Effector CD8-positive, alpha-beta T cell (primary cell): Measurements from ENCODE around the gene PACRG.

ENCODE experiments used
- DNase-seq: peaks from one replicate; lab custom pipeline; 2025; lab: John Stamatoyannopoulos, UW

PACRG gene

DNA sequence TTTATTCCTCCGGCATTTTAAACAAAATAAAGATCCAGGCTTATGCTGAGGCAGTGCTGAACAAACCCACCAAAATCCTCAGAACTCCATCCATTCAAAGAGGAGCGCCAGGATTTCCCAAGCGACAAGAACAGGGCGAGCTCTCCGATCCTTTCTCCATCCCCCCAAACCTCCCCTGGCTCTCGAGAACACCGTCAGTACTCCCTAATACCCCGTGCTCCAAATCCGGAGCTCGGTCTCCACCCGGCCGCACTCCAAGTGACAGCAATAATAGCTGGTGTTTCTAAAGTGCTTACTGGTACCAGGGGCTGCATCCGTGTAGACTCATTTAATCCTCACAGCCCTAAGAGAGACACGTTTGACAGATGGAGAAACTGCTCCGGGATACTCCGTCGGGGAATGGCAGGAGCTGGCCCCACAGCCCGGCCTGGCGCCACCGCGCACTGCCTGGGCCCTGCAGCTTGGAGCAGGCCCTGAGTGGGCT is 409.7 kb downstream of the PACRG start:
- DNase-seq = no peak

DNA sequence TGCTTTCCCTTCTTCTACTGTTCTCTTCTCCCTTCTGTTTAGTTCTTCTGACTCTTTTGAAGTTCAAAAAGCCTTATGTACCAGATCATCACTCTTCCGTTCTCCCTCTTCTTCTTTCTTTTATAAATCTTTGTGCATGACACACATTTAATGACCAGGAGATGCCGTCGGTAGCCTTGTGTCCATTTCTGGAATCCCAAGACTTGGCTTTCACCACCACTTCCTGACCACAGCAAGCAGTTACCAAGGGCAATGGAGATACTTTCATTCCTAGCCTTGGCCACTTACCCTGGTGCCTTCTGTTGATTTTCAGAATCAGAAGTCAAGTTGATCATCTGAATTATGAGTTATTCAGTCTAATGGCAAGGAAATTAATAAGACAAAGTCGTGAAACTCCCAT is 418.3 kb downstream of the PACRG start:
- DNase-seq = no peak

DNA sequence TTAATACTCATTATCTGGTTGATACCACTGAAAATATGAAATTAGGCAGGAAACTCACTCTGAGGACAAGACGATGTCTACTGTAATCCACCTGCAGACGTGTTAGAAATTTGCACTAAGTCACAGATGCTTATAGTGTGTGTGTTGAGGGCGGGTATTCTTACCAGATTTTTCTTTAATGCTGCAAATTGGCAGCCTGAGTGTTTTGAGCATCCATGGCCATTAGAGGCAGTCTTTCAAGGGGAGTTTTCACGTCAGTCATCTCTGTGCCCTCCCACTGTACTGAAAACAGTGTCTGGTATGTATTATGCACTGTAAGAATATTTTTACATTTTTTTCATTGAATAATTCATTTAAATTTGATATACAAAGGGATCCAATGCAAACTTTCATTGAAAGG is 420.2 kb downstream of the PACRG start:
- DNase-seq = no peak

DNA sequence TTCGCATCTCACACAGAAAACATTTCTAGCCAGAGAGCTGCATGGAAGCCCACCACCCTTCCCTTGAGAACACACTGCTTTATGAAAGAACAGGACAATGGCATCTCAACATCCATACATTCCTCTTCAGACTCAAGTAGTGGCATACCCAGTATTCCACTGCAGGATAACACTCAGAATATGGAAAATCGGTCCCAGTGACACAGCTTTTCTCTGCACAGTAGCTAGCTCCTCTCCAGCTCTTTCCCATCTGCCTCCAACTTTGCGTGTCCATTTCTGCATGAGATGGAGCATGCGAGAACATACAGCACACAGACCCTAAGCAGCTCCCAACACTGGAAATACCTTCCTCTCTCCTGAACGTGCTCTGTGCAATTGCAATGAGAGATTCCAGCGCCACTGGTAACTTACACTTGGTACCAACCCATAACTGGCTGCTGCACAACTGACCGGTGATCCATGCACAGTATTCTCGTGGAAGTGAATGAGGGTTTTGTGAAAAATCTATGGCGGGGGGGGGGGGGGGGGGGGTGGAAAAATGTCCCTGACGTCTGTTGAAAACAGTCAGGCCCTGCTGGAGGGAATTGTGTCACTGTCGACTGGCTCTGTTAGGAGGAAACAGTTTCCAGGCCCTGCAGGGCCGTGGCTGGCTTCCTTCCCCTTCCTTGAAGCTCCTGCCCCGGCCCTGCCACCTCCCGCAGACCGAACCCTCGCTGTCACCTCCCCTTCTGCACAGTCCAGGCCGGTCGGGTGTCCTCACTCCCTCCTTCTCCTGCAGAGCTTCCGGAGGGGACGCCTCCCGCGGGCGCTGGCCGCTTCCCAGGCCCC is 420.9 kb downstream of the PACRG start:
- DNase-seq = no peak

DNA sequence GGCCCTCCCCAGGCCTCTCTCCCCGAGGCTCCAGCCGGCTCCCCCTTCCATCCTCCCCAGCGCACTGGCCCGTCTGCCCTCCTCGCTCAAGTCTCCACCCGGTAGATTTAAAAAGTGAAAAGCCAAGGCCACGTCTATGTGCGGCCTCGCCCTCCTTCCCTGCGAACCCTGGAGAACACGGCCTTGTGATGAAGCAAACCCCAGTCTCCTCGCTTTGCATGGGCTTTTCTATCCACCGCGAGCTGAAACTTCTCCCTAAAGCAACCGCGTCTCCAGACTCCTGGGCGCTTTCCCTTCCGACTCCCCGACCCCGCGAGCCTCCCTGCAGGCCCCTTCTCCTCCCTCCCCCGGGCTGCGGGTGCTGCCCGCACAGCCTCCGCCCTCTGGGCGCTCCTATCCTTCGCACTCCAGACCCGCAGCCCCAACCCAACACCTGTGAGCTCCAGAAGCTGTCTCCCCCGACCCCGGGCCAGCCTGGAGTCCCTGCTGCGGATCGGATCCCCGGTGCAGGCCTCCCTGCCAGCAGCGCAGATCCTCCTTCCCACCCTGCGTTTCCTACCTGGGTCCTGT is 421.6 kb downstream of the PACRG start:
- no peak for DNase-seq

DNA sequence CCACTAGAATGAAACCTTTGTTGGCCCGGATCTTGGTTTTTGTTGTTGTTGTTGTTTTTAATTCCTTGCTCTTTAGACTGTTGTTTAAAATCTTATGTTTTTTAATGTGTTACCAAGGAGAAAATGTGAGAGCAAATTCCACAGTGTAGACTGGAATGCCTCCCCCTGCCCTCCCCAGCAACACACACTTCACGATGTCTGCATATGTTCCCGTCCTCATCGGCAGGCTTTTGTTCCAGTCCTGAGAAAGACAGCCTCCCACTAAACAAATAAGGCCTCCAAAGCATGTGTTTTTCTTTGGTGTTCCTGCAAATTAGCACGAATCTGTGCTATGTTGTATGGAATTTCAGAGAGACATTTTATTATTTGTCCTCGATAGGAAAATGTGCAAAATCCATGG is 423.4 kb downstream of the PACRG start:
- DNase-seq = no peak

DNA sequence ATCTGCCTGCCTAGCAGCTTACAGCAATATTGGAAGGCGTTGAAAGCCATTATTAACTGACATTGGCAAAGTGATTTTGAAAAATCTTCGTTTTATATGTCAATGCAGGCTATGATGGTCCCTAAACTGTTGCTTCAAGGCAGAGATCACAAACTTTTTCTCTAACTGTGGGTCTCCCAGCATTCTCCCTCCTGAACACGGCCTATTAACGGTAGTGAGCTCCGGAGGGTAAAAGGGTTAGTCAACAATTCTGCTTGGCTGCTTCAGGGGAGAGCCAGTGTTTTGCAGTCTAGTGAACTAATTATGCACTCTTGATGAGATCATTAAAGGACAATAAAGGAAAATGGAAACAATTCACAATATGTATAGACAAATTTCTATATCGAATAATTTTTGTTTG is 424.9 kb downstream of the PACRG start:
- DNase-seq = no peak

DNA sequence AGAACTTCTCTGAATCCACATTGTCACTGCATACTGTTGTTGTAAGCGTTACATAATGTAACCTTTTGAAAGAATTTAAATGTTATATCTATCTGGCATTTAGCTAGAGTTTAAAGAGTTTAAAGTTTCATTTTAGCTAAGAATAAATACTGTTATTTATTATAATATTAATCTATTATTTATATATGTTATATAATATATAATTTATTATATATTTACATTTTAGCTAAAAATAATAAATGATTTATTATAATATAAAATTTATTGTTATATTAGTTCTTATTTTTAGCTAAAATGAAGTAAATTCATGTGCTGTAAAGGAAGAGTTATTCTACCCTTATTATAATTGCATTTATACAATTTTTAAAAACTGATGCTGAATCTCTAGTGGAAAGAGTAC is 431.3 kb downstream of the PACRG start:
- no peak for DNase-seq

DNA sequence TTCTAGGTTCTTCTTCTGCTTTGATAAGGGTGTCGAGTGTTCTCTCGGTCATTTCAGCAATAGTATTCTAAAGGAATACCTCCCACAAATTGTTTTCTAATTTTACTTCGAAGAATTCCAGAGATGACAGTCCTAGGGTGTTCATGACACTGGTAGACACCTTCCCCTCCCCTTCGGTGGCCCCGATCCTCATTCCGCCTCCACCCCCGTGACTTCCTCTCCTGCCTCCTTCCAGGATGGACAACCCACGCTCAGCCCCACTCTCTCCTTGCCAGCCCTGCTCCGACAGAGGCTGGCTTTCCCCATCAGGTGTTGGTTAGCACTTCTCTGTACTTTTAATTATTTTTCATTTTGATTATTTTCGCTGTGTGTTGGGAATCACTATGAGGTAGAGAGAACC is 431.9 kb downstream of the PACRG start:
- DNase-seq = no peak

DNA sequence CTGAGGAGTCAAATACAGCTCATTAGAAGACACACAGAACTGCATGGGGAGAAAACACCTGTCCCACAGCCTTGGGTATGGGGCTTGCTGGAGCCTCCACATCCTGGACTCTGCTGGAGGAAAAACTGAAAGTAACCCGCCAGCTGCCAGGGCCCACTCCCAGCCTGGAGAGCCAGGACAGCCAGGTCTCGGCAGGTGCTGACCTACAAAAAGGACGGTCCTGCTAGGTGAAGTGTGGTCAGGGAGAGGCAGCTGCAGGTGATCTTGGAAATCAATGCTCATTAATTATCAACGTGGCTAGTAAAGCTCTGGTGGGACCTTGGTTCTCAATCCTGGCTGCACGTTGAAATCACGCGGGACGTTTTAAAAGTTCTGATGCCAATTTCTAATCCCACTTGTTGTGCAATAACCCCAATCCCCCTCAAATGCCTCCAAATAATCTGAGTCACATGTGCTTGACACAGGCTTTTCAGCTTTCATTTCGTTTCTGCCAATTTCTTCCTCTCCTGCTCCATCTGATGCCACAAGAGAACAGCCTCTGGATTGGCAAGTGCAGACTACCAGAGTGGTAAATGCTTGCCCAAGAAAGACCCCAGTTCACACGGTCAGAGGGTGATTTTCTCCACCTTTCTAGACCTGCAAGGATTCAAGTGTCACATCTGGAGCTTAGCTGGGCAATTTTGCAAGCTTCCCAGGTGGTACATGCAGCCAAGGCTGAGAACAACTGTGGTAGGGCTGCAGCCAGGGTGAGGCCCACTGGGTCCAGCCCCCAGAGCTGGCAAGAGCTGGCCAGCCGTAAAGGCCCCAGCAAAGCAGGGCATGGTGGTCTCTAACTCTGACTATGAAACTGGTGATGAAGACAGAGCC is 434.5 kb downstream of the PACRG start:
- DNase-seq = no peak

DNA sequence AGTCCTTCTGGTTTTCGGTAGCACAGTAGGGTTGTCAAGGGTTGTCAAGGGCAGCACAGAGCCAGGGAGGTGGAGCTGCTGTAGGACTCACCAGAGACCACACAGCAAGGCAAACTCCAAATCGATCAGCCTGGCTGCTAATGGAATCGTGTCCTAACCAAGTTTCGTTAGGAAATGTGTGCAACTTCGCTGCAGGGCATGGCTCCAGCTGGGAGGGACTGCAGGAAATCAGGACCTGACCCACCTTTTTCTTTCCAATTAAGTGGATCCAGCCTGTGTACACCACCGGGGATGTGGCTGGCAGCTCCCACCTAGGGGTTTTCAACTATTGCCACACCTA is 435.1 kb downstream of the PACRG start:
- no peak for DNase-seq

DNA sequence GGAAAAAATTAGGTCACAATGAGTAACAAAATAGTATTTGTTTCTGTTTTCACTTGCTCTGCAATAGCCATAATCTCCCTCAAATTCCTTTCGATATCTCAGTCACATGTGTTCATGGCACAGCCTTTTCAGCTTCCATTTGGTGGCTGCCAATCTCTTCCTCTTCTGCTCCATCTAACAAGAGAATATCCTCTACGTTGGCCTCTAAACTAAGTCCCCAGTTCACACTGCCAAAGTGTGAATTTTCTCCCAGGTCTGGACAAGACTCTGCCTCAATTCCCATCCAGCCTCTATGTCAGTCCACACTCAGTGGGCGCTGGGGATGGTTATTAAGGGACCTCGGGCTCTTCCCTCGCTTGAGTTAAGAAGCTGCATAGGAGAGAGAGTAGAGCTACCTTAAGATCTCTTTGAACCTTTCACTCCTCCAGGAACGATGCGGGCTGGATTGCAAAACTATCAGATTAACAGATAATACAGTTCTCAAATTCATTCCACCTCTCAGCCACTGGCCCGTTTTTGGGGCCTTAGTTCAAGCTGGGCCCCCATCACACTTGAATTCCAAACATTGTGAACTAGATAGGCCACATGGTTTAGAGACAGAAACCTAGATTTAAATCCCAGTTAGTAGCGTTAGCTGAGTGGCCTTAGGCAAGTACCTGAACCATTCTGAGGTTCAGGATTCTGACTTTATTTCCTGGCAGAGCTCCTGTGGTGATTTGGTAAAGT is 436.6 kb downstream of the PACRG start:
- DNase-seq = no peak

DNA sequence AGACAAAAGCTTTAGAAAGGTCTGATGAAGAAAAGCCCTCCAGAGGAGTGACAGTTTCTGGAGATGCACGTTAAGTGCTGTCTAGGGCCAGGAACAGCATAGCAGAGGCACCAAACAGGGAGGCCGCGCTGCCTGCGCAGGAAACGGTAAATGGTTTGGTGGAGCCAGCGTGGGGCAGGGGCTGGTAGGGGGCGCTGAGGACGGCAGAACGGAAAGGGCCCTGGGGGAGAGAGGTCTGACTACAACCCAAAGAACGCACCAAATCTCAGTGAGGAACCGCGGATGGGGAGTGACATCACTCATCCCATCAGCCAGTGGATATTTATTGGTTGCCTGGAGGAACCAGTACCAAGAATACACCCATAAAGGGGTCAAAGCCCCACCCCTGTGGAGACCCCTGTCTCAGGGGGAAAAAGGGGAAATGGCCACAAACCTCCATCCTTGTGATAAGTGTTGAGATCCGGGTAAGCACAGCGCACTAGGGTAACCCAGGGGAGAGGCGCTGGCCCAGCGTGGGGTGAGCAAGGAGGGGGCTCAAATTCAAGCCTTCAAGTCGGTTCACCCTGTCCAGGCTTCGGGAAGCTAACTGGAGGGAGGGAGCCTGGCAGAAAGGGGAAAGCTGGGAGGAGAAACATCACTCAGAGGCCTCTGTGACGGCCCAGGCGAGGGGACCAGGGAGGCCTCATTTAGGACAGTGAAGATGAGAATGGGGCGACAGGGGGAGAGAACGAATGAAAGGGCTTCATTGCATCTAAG is 437.6 kb downstream of the PACRG start:
- DNase-seq = no peak

DNA sequence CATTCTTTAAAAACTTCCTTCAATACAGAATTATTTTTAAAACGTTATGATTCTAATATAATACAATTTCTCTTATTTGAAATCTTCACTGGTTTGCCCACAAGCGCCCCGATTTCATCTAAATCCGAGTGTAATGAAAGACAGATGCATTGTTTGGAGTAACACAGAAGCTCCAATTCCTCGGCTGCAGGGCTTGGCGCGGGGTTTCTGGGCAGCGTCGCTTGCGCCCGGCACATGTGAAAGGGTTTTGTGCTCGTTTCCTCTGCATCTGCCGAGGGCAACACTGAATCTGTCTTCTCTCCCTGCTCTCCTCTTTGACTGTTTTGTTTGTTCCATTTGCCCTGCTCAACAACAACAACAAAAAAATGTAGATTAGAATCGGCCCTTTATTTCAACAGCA is 438.1 kb downstream of the PACRG start:
- no peak for DNase-seq

DNA sequence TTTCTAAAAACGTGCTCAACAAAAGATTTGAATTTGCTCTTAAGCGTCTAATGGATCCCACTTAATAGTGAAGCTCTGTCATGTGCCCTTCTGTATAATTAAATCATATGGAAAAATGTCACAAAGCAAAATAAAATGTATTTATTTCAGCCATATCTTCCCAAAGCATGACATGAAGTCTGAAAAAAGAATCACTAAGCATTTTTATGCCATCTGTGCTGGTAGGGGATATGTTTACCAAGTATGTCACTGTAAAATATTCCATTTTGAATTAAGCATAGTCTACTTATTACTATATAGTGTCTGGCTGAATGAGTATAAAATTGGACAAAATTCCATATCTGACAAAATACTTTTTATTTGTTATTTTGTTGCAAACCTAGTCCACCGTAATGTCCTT is 438.7 kb downstream of the PACRG start:
- DNase-seq = no peak

DNA sequence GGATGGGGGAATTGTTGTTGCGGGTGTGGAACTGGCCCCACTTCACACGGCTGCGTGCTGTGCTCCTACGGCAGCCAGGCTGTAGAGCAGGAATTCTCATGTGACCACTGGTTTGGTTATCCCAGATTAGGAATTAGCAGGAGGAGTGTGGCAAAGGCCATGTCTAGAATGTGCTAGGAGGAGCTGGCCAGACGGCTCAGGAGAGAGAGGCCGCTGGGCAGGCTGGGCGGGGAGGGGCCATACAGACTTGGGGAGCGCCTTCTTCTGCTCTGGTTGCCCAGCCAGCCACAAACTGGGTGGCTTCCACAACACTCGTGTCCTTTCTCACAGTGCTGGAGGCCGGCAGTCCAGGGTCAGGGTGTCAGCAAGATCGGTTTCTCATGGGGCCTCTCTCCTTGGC is 441.7 kb downstream of the PACRG start:
- DNase-seq = no peak

DNA sequence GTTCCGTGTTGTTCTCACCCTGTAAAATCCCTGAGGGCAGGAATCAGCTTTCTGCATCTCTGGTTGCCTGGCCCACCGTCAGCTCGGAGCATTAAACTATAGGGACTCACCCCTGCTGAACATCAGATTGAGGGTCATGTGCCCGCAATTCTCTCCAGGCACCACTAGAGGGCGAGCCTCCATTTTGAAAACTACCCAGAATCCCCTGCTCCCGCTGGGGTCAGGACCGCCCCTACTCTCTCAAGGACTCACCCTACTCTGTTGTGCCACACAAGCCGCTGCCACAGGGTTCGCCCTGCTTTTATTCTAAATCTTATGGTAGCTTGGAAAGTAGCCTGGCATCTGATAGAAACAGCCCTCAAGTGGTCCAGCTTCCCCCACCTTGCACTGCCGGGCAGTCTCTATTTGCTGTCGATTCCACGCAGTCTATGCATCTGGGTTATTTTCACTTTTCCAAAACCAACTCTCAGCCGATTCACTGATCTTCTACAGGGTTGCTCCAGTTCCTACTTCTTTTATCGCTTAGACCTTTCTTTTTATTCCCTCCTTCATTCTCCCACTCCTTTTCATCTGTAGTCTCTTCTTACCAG is 442.6 kb downstream of the PACRG start:
- DNase-seq = no peak

DNA sequence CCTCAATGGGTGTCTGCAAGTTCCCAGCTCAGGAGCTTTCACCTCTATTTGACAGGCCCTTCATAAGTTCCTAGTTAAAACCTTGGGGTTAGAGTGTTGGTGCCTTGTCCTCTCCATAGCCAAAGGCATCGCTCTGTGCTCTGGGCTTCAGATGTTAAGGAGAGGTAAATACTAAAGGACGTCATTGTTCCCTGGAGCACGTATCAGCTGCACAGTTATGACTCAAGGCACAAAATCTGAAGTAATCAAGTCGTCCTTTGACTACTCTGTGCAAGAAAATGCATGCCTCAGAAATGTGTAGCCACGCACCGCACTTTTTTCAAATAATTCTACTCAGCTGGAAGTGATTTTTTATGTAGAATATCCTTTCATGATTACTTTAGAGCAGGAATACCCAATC is 446.0 kb downstream of the PACRG start:
- DNase-seq = no peak

DNA sequence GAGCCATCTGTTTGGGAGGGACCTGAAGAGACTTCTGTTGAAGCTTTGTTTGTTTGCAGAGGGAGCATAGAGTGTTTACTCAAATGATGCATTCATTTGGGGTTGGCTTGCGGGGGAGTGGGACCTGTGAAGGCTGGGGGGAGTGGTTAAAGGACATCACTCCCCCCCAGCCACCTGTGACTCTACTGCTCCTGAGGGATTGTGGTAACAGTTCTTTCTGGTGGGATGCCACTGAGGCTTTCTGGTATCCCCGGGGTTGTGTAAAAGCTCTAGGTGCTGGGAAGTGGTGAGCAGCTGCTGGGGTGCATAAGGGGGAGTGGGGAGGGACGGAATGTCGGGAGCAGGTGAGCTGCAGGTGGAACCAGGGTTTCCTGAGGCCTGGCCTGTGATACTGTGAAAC is 447.5 kb downstream of the PACRG start:
- DNase-seq = no peak

DNA sequence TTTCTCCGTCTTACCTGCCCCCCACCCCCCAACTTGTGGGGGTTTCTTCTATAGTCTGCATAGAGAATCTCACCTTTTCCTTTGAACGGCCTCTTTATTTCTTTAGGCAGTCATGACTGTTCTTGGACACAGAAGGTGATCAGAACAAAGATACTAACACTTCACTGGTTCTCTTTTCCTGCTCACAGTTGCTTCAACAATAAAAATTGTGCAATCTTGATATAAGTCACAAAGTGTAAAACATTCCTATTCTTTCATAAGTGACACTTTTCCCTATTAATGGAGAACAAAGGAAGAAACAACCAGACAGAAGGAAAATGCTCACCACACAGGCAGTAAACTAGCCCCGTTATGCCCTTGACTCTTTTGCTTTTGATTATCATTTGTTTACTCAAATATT is 448.3 kb downstream of the PACRG start:
- no peak for DNase-seq

DNA sequence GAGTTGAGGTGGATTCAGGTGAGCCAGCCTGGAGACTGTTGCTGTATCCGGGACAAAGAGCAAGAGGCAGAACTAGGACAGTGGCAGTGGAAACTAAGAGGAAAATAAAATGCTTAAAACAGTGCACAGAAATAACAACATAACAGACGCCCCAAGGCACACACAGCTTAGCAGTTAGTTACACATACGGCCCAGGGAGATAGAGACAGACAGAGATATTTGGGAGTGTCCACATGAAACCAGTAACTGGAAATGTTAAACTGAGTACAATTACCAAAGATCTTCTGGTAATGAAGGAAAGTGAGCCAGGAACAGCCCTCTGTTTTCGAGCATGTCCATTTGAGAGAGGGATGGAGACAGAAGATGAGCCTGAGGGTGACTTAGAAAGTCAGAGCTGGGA is 449.2 kb downstream of the PACRG start:
- no peak for DNase-seq
